CD8-positive, alpha-beta memory T cell (primary cell): ENCODE data around the gene LRP11. TPM values are rescaled to one million over a fixed set of nuclear protein-coding genes. Genes with fewer than 3 reads are reported as not detected.

Source experiments
- CTCF ChIA-PET: fragments of 350-600 bp; sonication (Branson Sonifier 250); formaldehyde crosslinking; loops from one replicate; lab custom pipeline; 2021; ENCODE audit warnings: antibody characterized with exemption; lab: Charles Lee
- POLR2A ChIA-PET: fragments of 350-600 bp; sonication (Branson Sonifier 250); formaldehyde crosslinking; loops from one replicate; lab custom pipeline; 2021; ENCODE audit warnings: antibody characterized with exemption; lab: Charles Lee
- DNase-seq, 5 donors: peaks; one replicate each; pipeline versions ENCODE4 v3.0.0 to v3.0.0-alpha.2; 2020 to 2022; ENCODE audit warnings: mixed read lengths in 1 of 5
- H3K27ac ChIP-seq: one replicate; pipeline ENCODE4 v1.7.0; 2013; ENCODE audit warnings: low read depth, mild to moderate bottlenecking, low read length, moderate library complexity
- H3K27me3 ChIP-seq: 2 replicates; pipeline ENCODE4 v1.7.0; 2013; ENCODE audit warnings: low read length, mild to moderate bottlenecking; ENCODE audit not compliant: insufficient read depth, poor library complexity, severe bottlenecking
- H3K36me3 ChIP-seq: 2 replicates; pipeline ENCODE4 v1.7.0; 2013; ENCODE audit warnings: mild to moderate bottlenecking, low read length, moderate library complexity; ENCODE audit not compliant: insufficient read depth
- H3K4me1 ChIP-seq: 2 replicates; pipeline ENCODE4 v1.7.0; 2013; ENCODE audit warnings: mild to moderate bottlenecking, low read length, moderate library complexity; ENCODE audit not compliant: insufficient read depth
- H3K4me3 ChIP-seq: 2 replicates; pipeline ENCODE4 v1.7.0; 2013; ENCODE audit warnings: mild to moderate bottlenecking, low read length
- H3K9me3 ChIP-seq: 2 replicates; pipeline ENCODE4 v1.7.0; 2013; ENCODE audit warnings: mild to moderate bottlenecking, low read length
- H3K27ac Mint-ChIP-seq, 8 donors: one replicate each; pipeline ENCODE4 v1.8.0; 2020 to 2021; ENCODE audit warnings: mixed read lengths in 8 of 8, mild to moderate bottlenecking in 6 of 8, inconsistent platforms in 3 of 8, moderate library complexity in 3 of 8
- H3K27me3 Mint-ChIP-seq, 2 donors: one replicate each; pipeline ENCODE4 v1.8.0; 2020 to 2021; ENCODE audit warnings: mixed read lengths in 2 of 2, mild to moderate bottlenecking in 1 of 2, moderate library complexity in 1 of 2
- H3K36me3 Mint-ChIP-seq, 3 donors: one replicate each; pipeline ENCODE4 v1.8.0; 2020 to 2021; ENCODE audit warnings: mixed read lengths in 3 of 3, inconsistent platforms in 1 of 3, mild to moderate bottlenecking in 1 of 3
- H3K4me1 Mint-ChIP-seq, 3 donors: one replicate each; pipeline ENCODE4 v1.8.0; 2020 to 2021; ENCODE audit warnings: mixed read lengths in 3 of 3, inconsistent platforms in 1 of 3, mild to moderate bottlenecking in 1 of 3
- H3K4me3 Mint-ChIP-seq, 7 donors: one replicate each; pipeline ENCODE4 v1.8.0; 2020 to 2021; ENCODE audit warnings: mixed read lengths in 7 of 7, mild to moderate bottlenecking in 6 of 7, moderate library complexity in 4 of 7, inconsistent platforms in 2 of 7
- H3K9me3 Mint-ChIP-seq, 5 donors: one replicate each; pipeline ENCODE4 v1.8.0; 2020 to 2022; ENCODE audit warnings: mixed read lengths in 5 of 5, mild to moderate bottlenecking in 3 of 5, moderate library complexity in 2 of 5, inconsistent platforms in 1 of 5
- polyA plus RNA-seq: library from polyadenylated mRNA; unstranded; fragments of 300-500 nt; fragmentation: Illumina TruSeq; gene quantifications from one replicate; pipeline ENCODE4 v1.2.3, GENCODE V29; 2021
- total RNA-seq, 2 experiments: library from RNA; stranded (reverse); gene quantifications; one replicate each; pipeline ENCODE4 v1.2.3, GENCODE V29; 2021

The LRP11 gene
- total and polyA plus RNA-seq, 3 experiments from 2014 or later: 1.1 to 5.9 (median 5.5) TPM

DNA sequence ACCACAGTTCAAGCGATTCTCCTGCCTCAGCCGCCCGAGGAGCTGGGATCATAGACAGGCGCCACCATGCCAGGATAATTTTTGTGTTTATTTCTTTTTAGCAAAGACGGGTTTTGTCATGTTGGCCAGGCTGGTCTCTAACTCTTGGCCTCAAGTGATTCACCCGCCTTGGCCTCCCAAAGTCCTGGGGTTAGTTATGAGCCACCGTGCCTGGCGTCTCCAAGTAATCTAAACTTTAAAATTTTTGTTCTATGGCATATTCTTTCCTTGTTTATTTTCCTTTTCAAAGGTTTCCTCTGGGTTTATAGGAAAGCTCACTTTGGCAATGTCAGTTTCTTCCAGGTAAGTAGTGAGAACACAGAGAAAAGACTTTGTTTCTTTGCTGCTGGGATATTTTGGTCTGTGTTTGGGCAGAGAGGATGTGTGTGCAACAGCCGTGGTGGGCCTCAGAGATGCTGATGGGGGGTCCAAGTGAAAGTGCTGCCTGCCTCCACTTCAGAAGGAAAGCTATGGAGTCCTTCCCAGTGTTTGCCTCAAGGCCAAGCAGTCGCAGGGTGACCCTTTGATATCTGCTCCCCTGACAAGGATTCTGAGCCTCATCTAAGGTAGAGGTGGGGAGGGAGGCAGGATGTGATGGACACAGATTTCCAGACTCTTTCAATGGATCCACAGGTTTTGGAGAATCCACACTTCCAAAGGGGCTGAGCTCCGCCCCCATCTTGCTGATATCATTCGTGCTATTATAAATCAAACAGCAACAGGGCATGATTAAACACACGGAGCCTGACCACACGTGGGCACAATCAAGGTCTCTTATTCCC, 2.3 kb downstream of the LRP11 start:
- Mint-ChIP-seq H3K36me3 (no peaks in the 10 kb centered on the region), H3K4me1 (peaks cover 8 to 14% (median 12%) of the 10 kb centered on the region in 3 donors), H3K4me3 (peak overlapping the region; percentile 7 to 83 (median 51)), H3K27me3 (peaks cover 9 to 45% of the 10 kb centered on the region in 2 donors), H3K27ac (no peak overlapping the region), H3K9me3 (no peaks in the 10 kb centered on the region)
- CTCF ChIA-PET: interaction anchor here (1.2 kb wide), 1 partner anchor 26 kb away, joined by 3 read pairs; no protein-coding TSS in a partner anchor
- Histone ChIP-seq H3K9me3 (no peaks in the 10 kb centered on the region), H3K27ac (no peak overlapping the region), H3K36me3 (no peaks in the 10 kb centered on the region), H3K4me1 (peaks cover 12% of the 10 kb centered on the region), H3K27me3 (no peaks in the 10 kb centered on the region), H3K4me3 (no peak overlapping the region)
- no peak for DNase-seq
- POLR2A ChIA-PET: no interaction called here

- H3K36me3 Mint-ChIP-seq: no peaks in the 10 kb centered on the region
- POLR2A ChIA-PET: no interaction called here
- Histone ChIP-seq H3K9me3 (no peaks in the 10 kb centered on the region), H3K36me3 (no peaks in the 10 kb centered on the region), H3K27me3 (no peaks in the 10 kb centered on the region), H3K4me3 (no peak overlapping the region), H3K4me1 (peaks cover 12% of the 10 kb centered on the region), H3K27ac (no peak overlapping the region)
- H3K4me1 Mint-ChIP-seq: peaks cover 8 to 14% (median 12%) of the 10 kb centered on the region in 3 donors
- H3K4me3 Mint-ChIP-seq: peak overlapping the region in 2 of 7 donors; percentile 75 to 83
- H3K27me3 Mint-ChIP-seq: peaks cover 9 to 49% of the 10 kb centered on the region in 2 donors
- CTCF ChIA-PET: interaction anchor here (1.2 kb wide), 1 partner anchor 26 kb away, joined by 3 read pairs; no protein-coding TSS in a partner anchor
- H3K27ac Mint-ChIP-seq: no peak overlapping the region
- DNase-seq: no peak
- no peaks in the 10 kb centered on the region for H3K9me3 Mint-ChIP-seq
These were observed 3.1 kb downstream of the LRP11 start for GRCh38 chr6:149860834-149861602.

GRCh38 chr6:149860513-149860833, 3.7 kb downstream of the LRP11 start:
- DNase-seq: no peak
- Histone ChIP-seq H3K27ac (no peak overlapping the region), H3K4me3 (no peak overlapping the region), H3K9me3 (no peaks in the 10 kb centered on the region), H3K36me3 (no peaks in the 10 kb centered on the region), H3K27me3 (no peaks in the 10 kb centered on the region), H3K4me1 (peaks cover 12% of the 10 kb centered on the region)
- Mint-ChIP-seq H3K36me3 (no peaks in the 10 kb centered on the region), H3K9me3 (no peaks in the 10 kb centered on the region), H3K27me3 (peaks cover 9 to 54% of the 10 kb centered on the region in 2 donors), H3K4me1 (peaks cover 8 to 14% (median 12%) of the 10 kb centered on the region in 3 donors), H3K27ac (no peak overlapping the region), H3K4me3 (no peak overlapping the region)
- ChIA-PET POLR2A (no interaction called here), CTCF (no interaction called here)

GRCh38 chr6:149859938-149860337, 4.2 kb downstream of the LRP11 start:
- H3K4me1 ChIP-seq: peaks cover 12% of the 10 kb centered on the region
- no peaks in the 10 kb centered on the region for H3K36me3 Mint-ChIP-seq
- no peak overlapping the region for H3K27ac Mint-ChIP-seq
- no peak overlapping the region for H3K27ac ChIP-seq
- H3K4me3 Mint-ChIP-seq: no peak overlapping the region
- no peaks in the 10 kb centered on the region for H3K9me3 Mint-ChIP-seq
- H3K27me3 ChIP-seq: no peaks in the 10 kb centered on the region
- H3K4me3 ChIP-seq: no peak overlapping the region
- no peak for DNase-seq
- peaks cover 14 to 57% of the 10 kb centered on the region in 2 donors for H3K27me3 Mint-ChIP-seq
- ChIA-PET POLR2A (no interaction called here), CTCF (no interaction called here)
- H3K36me3 ChIP-seq: no peaks in the 10 kb centered on the region
- no peaks in the 10 kb centered on the region for H3K9me3 ChIP-seq
- peaks cover 8 to 12% (median 8%) of the 10 kb centered on the region in 3 donors for H3K4me1 Mint-ChIP-seq

GRCh38 chr6:149859368-149859767, 4.8 kb downstream of the LRP11 start:
- H3K4me3 Mint-ChIP-seq: no peak overlapping the region
- no peaks in the 10 kb centered on the region for H3K36me3 Mint-ChIP-seq
- peaks cover 7% of the 10 kb centered on the region for H3K4me1 ChIP-seq
- no peak overlapping the region for H3K27ac Mint-ChIP-seq
- DNase-seq: no peak
- no peaks in the 10 kb centered on the region for H3K36me3 ChIP-seq
- H3K4me1 Mint-ChIP-seq: peaks cover 5 to 8% (median 6%) of the 10 kb centered on the region in 3 donors
- CTCF ChIA-PET: no interaction called here
- H3K27ac ChIP-seq: no peak overlapping the region
- no peaks in the 10 kb centered on the region for H3K27me3 ChIP-seq
- H3K9me3 ChIP-seq: no peaks in the 10 kb centered on the region
- POLR2A ChIA-PET: no interaction called here
- peaks cover 17 to 62% of the 10 kb centered on the region in 2 donors for H3K27me3 Mint-ChIP-seq
- no peak overlapping the region for H3K4me3 ChIP-seq
- no peaks in the 10 kb centered on the region for H3K9me3 Mint-ChIP-seq

DNA sequence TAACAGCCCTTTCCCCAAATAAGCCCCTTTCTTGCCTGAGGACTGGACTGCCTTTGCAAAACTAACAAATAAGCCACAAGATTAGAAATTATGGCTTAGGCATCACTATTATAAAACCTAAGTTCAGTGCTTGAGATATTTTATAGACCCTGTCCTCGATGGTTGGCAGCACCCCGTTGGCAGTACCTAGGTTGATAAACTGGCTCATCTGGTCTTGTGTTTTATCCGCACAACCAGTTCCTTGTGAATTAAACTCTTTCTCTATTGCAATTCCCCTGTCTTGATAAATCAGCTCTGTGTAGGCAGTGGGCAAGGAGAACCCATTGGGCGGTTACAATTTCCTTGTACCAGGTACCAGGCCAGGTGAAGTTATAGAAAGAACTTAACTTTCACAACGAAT, 6.6 kb downstream of the LRP11 start:
- Histone ChIP-seq H3K27me3 (no peaks in the 10 kb centered on the region), H3K4me3 (no peak overlapping the region), H3K9me3 (no peaks in the 10 kb centered on the region), H3K27ac (no peak overlapping the region), H3K36me3 (no peaks in the 10 kb centered on the region), H3K4me1 (peaks cover under 1% of the 10 kb centered on the region)
- Mint-ChIP-seq H3K36me3 (no peaks in the 10 kb centered on the region), H3K9me3 (no peaks in the 10 kb centered on the region), H3K27ac (no peak overlapping the region), H3K4me3 (no peak overlapping the region), H3K4me1 (peaks cover 0 to 3% (median 1%) of the 10 kb centered on the region in 3 donors), H3K27me3 (peaks cover 21 to 60% of the 10 kb centered on the region in 2 donors)
- ChIA-PET POLR2A (interaction anchor here (0.6 kb wide), 1 partner anchor 1042 kb away, joined by 3 read pairs; no protein-coding TSS in a partner anchor), CTCF (no interaction called here)
- DNase-seq: no peak

DNA sequence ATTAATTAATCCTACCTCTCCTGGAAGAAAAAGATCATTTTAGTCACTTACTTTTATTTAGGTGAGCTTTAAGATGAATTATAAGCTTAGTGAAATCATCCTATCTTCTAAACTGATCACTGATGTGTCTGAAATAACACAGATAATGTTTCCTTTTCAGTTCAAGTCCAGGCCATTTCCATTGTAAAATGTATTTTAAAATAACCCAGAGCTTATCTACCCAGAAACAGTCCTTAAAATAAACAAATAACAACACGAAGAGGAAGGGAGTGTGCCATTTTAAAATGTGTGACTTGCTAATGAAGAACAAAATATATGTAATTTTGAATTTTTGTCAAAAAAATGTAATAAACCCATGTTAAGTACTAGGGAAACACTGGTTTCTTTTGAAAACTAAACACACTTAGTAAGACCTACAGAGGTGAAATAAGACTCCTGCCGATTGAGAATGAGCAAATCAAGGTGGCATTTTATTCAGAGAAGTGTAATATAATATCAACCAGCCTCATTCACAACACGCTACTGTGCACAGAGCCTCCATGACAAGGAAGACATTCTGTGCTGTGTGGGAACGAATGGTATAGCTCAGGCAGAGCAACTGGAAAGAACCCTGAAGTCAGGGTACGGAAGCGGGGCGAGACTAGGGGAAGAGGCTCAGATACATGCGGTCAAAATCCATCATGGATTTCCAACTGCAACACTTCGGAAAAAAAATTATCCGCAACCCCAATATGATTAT, 7.7 kb downstream of the LRP11 start:
- Histone ChIP-seq H3K27ac (no peak overlapping the region), H3K4me3 (no peak overlapping the region), H3K27me3 (no peaks in the 10 kb centered on the region), H3K4me1 (no peaks in the 10 kb centered on the region), H3K9me3 (no peaks in the 10 kb centered on the region), H3K36me3 (no peaks in the 10 kb centered on the region)
- Mint-ChIP-seq H3K36me3 (no peaks in the 10 kb centered on the region), H3K4me1 (peaks cover 0 to 1% (median 0%) of the 10 kb centered on the region in 3 donors), H3K4me3 (no peak overlapping the region), H3K27ac (no peak overlapping the region), H3K9me3 (no peaks in the 10 kb centered on the region), H3K27me3 (peaks cover 25 to 57% of the 10 kb centered on the region in 2 donors)
- CTCF ChIA-PET: interaction anchor here (1.2 kb wide), 1 partner anchor 22 kb away, joined by 3 read pairs; no protein-coding TSS in a partner anchor
- POLR2A ChIA-PET: interaction anchor here (0.6 to 0.7 kb wide), 2 partner anchors 55 to 1044 kb away, joined by 3 read pairs; no protein-coding TSS in a partner anchor
- no peak for DNase-seq
